Left lung (tissue), 10 donors: ENCODE results near the gene MUC4. TPM values are rescaled to one million over a fixed set of nuclear protein-coding genes. Genes with fewer than 3 reads are reported as not detected.
A peak's percentile ranks its signal among the peaks of the same experiment; 100 is the strongest.
"Not testable (repeated sequence)": the region's sequence is repeated elsewhere in the genome, so short reads cannot be mapped to it uniquely, and the experiment has no call there.

Experiments
- ATAC-seq: fragments of 200-7000 bp; cut with Tn5 transposase; one replicate; pipeline ENCODE4 v1.9.1; 2020; ENCODE audit warnings: moderate library complexity
- DNase-seq, 4 donors: peaks; one replicate each; pipeline ENCODE4 v3.0.0-alpha.2; 2013 to 2020
- H3K27ac ChIP-seq, 2 donors: fragments of 200-600 bp; sonication (generic) in 1 of 2; one replicate each; pipeline versions ENCODE4 v1.5.0 to v1.8.0; 2020 to 2021
- H3K27me3 ChIP-seq, 2 donors: fragments of 200-600 bp; sonication (generic) in 1 of 2; one replicate each; pipeline versions ENCODE4 v1.5.0 to v1.8.0; 2020 to 2021
- H3K36me3 ChIP-seq, 2 donors: fragments of 200-600 bp; sonication (generic) in 1 of 2; one replicate each; pipeline versions ENCODE4 v1.5.0 to v1.8.0; 2020 to 2021
- H3K4me1 ChIP-seq, 2 donors: fragments of 200-600 bp; one replicate each; pipeline ENCODE4 v1.8.0; 2021
- H3K4me3 ChIP-seq, 2 donors: fragments of 200-600 bp; sonication (generic) in 1 of 2; one replicate each; pipeline versions ENCODE4 v1.5.0 to v1.8.0; 2020 to 2021; ENCODE audit warnings: mild to moderate bottlenecking in 1 of 2
- H3K9me3 ChIP-seq, 2 donors: fragments of 200-600 bp; sonication (generic) in 1 of 2; one replicate each; pipeline versions ENCODE4 v1.5.0 to v1.8.0; 2020 to 2021
- intact Hi-C, 2 donors: fragments of 100-400 bp; cut with DNase I; formaldehyde crosslinking; loops; one replicate each; pipeline versions ENCODE4 v1.11.2 to v1.14.2; 2022
- polyA plus RNA-seq, 6 donors: library from polyadenylated mRNA; unstranded; fragments of 120-200 nt; gene quantifications; one replicate each; pipeline ENCODE4 v1.2.1, GENCODE V29; 2013; ENCODE audit not compliant: insufficient read length in 6 of 6
- total RNA-seq, 2 donors: library from RNA; stranded (reverse); fragmentation: NEBNext Ultra II Directional; extraction: Animal tissue kit (Norgen Biotek cat#: 25700); gene quantifications; one replicate each; pipeline ENCODE4 v1.2.1, GENCODE V29; 2021
- TF ChIP-seq, protein P1 (sequence below), 2 donors: fragments of 200-600 bp; sonication (generic) in 1 of 2; IDR thresholded peaks; one replicate each; pipeline versions ENCODE4 v1.5.0 to v1.8.0; 2021; ENCODE audit warnings: antibody characterized with exemption in 2 of 2
- donor health status: DM: no; HTN: yes; CAD: no.
- donor health status: DM: no; HTN: no; CAD: no.

The MUC4 gene
- total and polyA plus RNA-seq, 8 donors, result 0.35 to 12.8 (median 1.5) TPM

DNA sequence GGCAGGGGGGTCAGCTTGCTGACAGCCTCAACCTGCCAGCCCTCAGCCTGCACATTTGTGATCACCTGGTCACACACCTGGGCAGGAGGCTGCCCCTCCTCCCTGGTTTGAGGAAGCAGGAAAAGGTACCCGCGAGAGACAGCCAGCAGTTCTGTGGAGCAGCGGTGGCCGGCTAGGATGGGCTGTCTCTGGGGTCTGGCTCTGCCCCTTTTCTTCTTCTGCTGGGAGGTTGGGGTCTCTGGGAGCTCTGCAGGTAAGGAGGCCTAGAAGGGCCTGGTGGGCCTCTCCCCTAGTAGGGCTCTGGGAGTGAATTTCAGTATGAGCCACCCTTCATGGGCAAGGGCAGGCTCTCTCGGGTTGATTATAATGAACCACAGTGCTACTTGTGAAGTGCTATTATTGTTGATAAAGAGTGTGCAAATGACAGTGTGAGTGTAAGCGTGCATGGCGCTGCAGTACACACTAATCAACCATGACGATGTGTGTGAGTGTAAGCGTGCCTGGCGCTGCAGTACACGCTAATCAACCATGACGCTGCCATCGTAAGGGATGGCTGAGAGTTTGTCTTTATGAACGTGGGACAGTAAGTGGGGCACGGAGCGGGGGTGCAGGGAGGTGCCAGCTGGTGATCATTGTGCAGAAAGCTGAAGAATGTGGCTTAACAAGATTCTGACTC lies 90.8 kb downstream of the MUC4 start, which contains the start of gene MUC20:
Gene MUC20 (plus strand): TSS at position 148 of the 676 bp plus-strand sequence. CDS start 30 bp downstream, at position 178.
- intact Hi-C loops, H3K36me3 ChIP-seq, H3K4me3 ChIP-seq, H3K27me3 ChIP-seq, H3K4me1 ChIP-seq, H3K9me3 ChIP-seq: not testable (repeated sequence)
- peak in 3 of 4 donors; percentile 56 to 87 (median 74) for DNase-seq
- peak within 1 kb of the TSS in 1 of 2 donors; percentile 2 for H3K27ac ChIP-seq
- ATAC-seq, result peak; percentile 87

DNA sequence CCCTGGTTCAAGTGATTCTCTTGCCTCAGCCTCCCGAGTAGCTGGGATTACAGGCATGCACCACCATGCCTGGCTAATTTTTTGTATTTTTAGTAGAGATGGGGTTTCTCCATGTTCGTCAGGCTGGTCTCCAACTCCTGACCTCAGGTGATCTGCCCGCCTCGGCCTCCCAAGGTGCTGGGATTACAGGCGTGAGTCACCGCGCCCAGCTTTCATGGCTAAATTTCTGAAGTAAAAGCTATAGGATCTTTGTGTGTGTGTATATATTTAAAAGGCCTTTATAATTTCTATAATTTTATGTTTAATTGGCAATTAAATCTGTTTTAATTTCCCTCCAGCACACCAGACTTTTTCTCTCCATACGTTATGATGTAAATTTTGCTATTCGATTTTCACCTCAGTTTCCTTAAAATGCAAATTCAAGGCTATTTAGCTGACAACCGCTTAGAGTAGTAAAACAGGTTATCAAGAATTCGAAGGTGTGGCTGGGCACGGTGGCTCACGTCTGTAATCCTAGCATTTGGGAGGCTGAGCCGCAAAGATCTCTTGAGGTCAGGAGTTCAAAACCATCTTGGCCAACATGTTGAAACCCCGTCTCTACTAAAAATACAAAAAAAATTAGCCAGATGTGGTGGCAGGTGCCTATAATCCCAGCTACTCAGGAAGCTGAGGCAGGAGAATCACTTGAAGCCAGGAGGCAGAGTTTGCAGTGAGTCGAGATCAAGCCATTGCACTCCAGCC lies 92.0 kb downstream of the MUC4 start:
- H3K27me3 ChIP-seq, H3K9me3 ChIP-seq, H3K4me1 ChIP-seq, ATAC-seq, H3K4me3 ChIP-seq, H3K27ac ChIP-seq, intact Hi-C loops: not testable (repeated sequence)
- DNase-seq, result peak in 1 of 4 donors; percentile 16
- H3K36me3 ChIP-seq, result peaks cover 0 to 11% of the 10 kb centered on the region in 2 donors

DNA sequence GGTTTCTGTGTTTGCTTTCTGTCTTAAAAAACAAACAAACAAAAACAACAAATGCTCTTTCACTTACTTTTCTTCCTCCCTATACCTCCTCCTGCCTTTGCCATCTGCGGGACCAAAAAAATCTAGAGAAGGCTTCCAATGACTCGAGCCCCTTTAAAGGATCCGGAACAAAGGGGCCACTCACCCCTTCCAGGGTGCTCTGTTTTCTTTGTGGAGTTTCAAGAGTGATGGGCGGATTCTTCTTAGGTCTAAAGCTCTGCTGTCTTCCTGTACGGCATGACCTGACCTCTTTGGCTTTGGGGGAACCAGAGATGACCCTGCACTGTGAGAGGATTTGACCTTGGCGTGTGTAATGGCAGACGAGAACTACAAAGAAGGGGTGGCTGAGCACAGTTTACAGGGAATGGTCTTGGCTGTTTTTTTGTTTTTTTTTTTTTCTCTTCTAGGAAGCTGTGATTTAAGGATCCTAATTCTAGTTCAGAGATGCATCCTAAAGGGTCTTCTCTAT lies 93.2 kb downstream of the MUC4 start:
- Histone ChIP-seq H3K4me1 (no peaks in the 10 kb centered on the region), H3K27ac (no peak overlapping the region), H3K4me3 (no peak overlapping the region), H3K36me3 (peaks cover 0 to 16% of the 10 kb centered on the region in 2 donors), H3K9me3 (no peaks in the 10 kb centered on the region), H3K27me3 (no peaks in the 10 kb centered on the region)
- no peak for DNase-seq
- ATAC-seq, result no peak
- intact Hi-C loops, result no loop called here
- TF ChIP-seq, protein P1, sequence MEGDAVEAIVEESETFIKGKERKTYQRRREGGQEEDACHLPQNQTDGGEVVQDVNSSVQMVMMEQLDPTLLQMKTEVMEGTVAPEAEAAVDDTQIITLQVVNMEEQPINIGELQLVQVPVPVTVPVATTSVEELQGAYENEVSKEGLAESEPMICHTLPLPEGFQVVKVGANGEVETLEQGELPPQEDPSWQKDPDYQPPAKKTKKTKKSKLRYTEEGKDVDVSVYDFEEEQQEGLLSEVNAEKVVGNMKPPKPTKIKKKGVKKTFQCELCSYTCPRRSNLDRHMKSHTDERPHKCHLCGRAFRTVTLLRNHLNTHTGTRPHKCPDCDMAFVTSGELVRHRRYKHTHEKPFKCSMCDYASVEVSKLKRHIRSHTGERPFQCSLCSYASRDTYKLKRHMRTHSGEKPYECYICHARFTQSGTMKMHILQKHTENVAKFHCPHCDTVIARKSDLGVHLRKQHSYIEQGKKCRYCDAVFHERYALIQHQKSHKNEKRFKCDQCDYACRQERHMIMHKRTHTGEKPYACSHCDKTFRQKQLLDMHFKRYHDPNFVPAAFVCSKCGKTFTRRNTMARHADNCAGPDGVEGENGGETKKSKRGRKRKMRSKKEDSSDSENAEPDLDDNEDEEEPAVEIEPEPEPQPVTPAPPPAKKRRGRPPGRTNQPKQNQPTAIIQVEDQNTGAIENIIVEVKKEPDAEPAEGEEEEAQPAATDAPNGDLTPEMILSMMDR (IDR thresholded peaks at IDR 0.05), result no peak

DNA sequence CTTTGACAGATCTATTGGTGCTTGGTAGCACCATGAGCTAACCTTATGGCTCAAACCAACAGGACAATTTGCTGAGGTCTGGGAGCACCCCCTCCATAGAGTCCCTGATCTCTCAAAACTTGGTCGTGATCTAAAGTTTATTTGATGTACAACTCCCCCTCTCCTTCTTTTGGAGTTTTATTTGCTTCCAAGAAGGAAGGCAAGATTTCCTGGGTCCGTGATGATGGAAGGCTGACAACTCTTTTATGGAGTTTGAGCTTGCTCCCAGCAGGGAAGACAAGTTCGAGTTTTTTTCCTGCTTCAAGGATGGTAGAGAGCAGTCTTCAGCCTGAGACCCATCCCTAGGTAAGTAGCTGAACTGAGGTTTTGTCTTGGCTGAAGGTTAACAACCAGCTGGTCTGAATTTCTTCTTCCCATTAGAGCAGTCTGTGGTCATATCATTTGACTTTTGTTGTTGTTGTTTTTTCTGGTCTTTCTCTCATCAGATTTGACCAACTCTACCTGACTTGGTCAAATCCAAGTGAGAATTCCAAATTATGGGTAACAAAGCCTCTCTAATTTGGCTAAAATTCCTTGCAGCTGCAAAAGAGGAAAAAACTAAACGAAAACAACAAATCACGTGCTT lies 93.8 kb downstream of the MUC4 start:
- no peaks in the 10 kb centered on the region for H3K27me3 ChIP-seq
- H3K36me3 ChIP-seq, result peaks cover 0 to 16% of the 10 kb centered on the region in 2 donors
- H3K27ac ChIP-seq, result no peak overlapping the region
- H3K4me1 ChIP-seq, result no peaks in the 10 kb centered on the region
- DNase-seq (no peak), ATAC-seq (no peak)
- no peak overlapping the region for H3K4me3 ChIP-seq
- TF ChIP-seq, protein P1 (IDR thresholded peaks at IDR 0.05), result no peak
- intact Hi-C loops, result no loop called here
- no peaks in the 10 kb centered on the region for H3K9me3 ChIP-seq

DNA sequence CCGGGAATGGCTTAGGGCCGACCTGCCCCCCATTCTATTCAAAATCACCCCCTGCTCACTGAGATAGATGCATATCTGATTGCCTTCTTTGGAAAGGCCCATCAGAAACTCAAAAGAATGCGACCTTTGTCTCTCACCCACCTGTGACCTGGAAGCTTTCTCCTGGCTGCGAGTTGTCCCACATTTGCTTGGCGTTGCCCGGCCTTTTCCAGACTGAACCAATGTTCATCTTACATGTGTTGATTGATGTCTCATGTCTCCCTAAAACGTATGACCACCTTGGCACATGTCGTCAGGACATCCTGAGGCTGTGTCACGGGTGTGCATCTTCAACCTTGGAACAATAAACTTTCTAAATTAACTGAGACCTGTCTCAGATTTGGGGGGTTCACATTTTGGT lies 94.3 kb downstream of the MUC4 start:
- no peak overlapping the region for H3K4me3 ChIP-seq
- no peak overlapping the region for H3K27ac ChIP-seq
- no peaks in the 10 kb centered on the region for H3K4me1 ChIP-seq
- peaks cover 0 to 16% of the 10 kb centered on the region in 2 donors for H3K36me3 ChIP-seq
- no peak for ATAC-seq
- TF ChIP-seq, protein P1 (IDR thresholded peaks at IDR 0.05), result no peak
- intact Hi-C loops, result no loop called here
- no peaks in the 10 kb centered on the region for H3K27me3 ChIP-seq
- no peak for DNase-seq
- H3K9me3 ChIP-seq, result no peaks in the 10 kb centered on the region
